ENCODE measurements around the gene PCYT2. TPM values are rescaled to one million over a fixed set of nuclear protein-coding genes. Genes with fewer than 3 reads are reported as not detected.
"Not testable (repeated sequence)": the region's sequence is repeated elsewhere in the genome, so short reads cannot be mapped to it uniquely, and the experiment has no call there.

The PCYT2 gene
- total RNA-seq, 2 donors from 2014 or later = 21.6 to 26.0 TPM

DNA sequence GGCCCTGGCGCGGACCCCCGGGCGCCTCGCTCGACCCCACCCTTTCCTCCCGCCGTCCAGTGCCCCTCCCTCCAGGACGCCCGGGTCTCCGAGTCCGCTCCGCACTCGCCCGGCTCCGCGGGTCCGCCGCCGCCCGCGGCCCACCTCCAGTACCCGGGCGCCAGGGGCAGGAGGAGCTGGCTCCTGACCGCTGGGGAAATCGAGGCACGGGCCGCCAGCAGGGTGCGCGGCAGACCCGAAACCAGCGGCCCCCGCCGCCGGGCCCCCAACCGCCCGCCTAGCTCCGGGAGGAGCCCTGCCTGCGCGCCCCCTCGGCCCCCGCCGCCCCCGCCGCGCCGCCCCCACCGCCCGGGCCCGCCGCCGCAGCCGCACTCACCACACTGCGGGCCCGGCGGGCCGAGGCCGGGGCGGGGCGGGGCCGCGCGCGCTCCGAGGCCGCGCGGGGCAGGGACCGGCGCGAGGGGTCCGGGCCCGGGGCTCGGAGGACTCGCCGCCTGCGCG lies 16.0 kb upstream of the PCYT2 start:
- Mint-ChIP-seq H3K36me3 (ENCODE audit: low read depth) (no peaks in the 10 kb centered on the region), H3K27ac (no peak overlapping the region)

DNA sequence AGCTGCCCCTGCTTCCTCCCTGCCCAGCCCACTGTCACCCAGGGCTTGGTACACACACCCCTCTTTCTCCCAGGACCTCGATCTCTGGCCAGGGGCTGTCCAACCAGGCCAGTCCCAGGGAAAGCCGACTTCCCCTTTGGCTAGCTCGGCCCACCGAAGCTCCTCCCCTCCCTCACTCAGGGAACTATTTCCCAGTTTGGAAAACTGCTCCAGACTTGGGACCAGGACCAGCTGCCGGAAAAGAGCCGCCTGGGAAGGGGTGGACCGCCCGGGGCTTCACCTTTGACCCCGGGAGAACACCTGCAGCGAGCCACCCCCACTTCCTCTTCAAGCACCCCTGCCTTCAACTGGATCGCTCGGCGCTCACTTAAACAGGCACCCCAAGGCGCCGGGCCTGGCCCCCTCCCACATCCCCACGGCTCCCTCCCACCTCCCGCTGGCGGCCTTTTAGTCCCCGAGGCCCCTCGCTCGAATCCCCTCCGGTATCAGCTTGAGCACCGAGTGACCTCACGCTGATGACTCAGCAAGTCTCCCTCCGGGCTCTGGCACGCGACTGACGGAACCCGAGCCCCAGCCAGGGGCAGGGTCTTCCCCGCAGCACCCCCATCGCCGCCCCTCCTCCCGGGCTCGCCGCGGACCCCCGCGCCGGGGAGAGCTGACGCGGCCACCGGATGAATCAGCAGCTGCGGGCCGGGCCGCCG lies 15.4 kb upstream of the PCYT2 start:
- ATAC-seq (peak; percentile 43), DNase-seq (peak; percentile 29 to 50 (median 35))
- Mint-ChIP-seq H3K4me3 (peak overlapping the region; percentile 88), H3K27ac (peak overlapping the region; percentile 93), H3K4me1 (peaks cover 20% of the 10 kb centered on the region), H3K36me3 (ENCODE audit: low read depth) (no peaks in the 10 kb centered on the region), H3K27me3 (peaks cover 9% of the 10 kb centered on the region)
- no peaks in the 10 kb centered on the region for H3K9me3 ChIP-seq (ENCODE audit: control insufficient read depth, low read length, poor library complexity, severe bottlenecking)

More for the DNA sequence above, 16.0 kb upstream of the PCYT2 start:
- H3K4me1 Mint-ChIP-seq = peaks cover 20% of the 10 kb centered on the region
- peak overlapping the region; percentile 83 for H3K4me3 Mint-ChIP-seq
- peaks cover 15% of the 10 kb centered on the region for H3K27me3 Mint-ChIP-seq
- ATAC-seq = peak; percentile 45
- no peaks in the 10 kb centered on the region for H3K9me3 ChIP-seq (ENCODE audit: control insufficient read depth, low read length, poor library complexity, severe bottlenecking)
- DNase-seq = no peak

DNA sequence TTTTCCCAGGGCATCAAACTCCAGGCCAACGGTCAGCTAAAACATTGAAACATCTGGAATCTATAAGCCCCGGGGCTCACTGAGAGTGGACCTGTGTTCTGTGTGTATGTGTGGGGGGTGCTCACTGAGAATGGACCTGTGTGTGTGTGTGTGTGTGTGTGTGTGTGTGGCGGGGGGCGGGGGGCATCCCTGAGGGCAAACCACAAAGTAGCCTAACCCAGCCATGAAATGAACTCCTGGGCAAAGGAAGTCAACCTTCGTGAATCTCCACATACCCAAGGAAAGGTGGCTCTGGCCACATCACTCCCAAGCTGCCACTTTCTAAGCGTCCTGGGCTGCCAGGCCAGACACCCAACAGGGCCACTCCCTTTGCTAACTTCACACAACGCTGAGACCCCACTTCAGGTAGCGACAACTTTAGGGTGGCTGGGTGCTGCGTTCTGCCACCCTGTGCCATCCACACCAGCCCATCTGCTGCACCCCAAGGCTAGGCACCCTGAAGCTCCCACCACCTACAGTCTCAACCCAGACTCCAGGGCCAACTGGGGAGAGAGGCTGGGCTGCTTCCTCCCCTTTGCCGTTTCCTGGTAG lies 14.8 kb upstream of the PCYT2 start:
- Mint-ChIP-seq H3K27ac (peak overlapping the region; percentile 93), H3K4me1 (peaks cover 23% of the 10 kb centered on the region), H3K4me3 (peak overlapping the region; percentile 88), H3K27me3 (peaks cover 4% of the 10 kb centered on the region), H3K36me3 (ENCODE audit: low read depth) (no peaks in the 10 kb centered on the region)
- H3K9me3 ChIP-seq (ENCODE audit: control insufficient read depth, low read length, poor library complexity, severe bottlenecking) = no peaks in the 10 kb centered on the region
- ATAC-seq = no peak
- DNase-seq = no peak

DNA sequence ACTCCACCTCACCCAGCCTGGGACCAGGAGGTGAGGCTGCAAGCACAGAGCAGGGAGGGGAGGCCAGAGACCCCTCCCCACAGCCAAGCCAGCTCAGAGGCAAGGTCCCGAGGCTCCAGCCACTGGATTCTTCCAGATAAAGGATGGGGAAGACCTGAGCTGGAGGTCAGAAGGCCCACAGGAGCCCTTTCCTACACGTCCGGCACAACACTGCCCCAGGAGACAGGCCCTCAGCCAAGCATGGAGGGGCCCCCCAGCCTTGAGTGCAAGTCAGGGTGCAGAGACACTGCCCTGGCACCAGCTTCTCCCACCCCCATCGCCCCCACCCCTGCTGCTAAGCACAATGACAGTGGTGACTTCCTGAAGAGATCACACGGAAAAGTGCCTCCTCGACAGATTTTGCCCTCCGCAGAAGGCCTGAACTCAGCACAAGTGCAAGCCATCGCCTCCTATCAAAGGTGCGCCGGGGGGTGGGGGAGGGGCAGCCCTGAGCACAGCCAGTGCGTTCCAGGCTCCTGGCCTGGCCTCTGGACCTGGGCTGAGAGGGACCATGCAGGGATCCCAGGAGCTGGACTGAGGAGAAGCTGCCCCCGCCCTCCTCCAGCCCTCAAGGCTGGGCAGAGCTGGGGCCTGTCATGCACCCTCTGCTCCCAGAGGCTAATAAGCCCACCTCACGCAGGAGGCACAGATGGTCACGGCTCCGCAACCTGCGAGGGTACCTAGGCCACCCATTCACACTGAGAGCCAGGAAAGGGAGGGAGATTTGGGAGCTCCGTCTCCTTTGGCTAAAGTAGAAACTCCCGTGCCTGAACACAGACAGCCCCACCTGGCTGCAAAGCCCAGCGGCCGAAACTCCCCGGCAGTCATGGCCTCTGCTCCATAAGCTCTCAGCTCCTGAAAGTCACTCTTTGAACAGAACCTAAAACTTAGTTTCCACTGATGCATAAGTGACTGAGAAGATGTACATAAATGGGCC lies 13.6 kb upstream of the PCYT2 start:
- no peak for DNase-seq
- Mint-ChIP-seq H3K36me3 (ENCODE audit: low read depth) (no peaks in the 10 kb centered on the region), H3K27ac (no peak overlapping the region), H3K4me3 (peak overlapping the region; percentile 88), H3K27me3 (no peaks in the 10 kb centered on the region), H3K4me1 (peaks cover 22% of the 10 kb centered on the region)
- H3K9me3 ChIP-seq (ENCODE audit: control insufficient read depth, low read length, poor library complexity, severe bottlenecking) = no peaks in the 10 kb centered on the region
- ATAC-seq = peak; percentile 19

DNA sequence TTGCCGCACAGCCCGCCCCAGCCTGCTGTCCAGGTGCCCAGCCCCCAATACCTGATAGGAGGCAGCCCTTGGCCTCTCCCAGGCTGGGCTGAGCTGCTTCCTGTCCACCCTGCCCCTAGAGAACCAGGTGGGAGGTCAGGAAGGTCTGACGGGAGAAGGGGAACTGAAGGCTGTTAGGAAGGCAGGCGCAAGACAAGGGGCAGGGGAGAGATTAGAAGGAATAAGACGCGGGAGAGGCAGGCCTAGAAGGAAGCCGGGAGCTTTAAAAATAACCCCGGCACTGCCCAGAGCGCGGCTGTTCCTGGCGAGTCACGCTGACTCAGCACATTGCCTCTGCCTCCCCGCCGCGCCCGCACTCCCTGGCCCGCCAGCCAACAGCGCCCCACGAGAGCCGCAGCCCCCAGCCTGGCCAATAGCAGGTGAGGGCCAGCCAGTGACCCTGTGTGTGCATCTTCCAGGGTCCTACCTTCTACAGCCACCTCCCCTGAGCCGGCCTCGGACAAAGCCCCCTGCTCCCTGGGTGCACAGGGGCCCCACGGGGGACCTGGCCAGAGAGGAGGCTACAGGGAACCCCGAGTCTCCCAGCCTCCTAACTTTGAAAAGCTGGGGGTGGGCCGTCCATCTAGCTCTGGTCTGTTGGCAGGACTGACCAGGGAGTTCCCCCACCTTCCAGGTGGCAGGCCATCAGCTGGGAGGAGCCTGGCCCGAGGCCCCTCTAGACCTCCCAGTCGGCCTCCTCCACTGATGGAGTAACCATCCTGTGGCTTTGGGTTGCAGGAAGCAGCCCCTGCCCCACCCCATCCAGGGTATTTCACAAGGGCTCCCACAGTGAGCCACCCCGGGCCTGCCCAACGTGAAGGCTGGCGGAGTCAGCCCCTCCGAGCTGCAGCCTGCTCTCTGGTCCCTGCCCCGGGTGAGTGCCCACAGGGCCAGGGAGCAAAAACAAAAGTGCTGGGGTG lies 12.4 kb upstream of the PCYT2 start:
- no peaks in the 10 kb centered on the region for H3K27me3 Mint-ChIP-seq
- peak overlapping the region; percentile 29 for H3K27ac Mint-ChIP-seq

DNA sequence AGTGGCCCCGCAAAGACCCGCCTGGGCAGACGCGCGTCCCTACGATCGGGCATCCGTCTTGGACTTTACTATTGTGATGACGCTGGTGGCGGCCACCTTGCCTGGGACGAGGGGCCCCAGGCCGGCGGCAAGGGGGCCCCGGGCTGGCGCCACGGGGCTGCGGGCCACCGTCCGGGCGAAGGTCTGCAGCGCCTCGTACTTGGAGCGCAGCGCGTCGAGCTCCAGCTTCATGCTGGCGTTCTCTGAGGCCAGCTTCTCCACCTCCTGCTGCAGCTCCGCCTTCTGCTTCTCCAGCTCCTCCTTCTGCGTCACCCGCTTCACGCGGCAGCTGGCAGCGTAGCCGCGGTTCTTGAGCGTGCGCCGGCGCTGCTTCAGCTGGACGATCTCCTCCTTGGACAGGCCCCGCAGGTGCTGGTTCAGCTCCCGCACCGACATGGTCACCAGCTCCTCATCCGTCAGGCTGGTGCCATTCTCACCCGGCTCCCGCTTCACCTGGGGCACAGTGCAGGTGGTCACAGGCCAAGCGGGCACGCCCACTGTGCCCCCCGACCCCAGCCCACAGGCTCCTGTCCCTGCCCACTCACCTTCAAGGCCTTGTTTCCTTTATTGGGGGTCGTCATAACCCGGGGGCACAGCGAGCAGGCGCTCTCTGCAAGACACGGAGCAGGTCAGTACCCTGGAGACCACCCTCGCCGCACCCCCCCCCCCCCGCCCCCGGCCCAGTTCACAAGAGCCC lies 11.5 kb upstream of the PCYT2 start:
- peaks cover 29% of the 10 kb centered on the region for H3K4me1 Mint-ChIP-seq
- H3K36me3 Mint-ChIP-seq (ENCODE audit: low read depth) = peaks cover 2% of the 10 kb centered on the region
- no peak overlapping the region for H3K27ac Mint-ChIP-seq
- no peak overlapping the region for H3K4me3 Mint-ChIP-seq
- H3K9me3 ChIP-seq (ENCODE audit: control insufficient read depth, low read length, poor library complexity, severe bottlenecking) = no peaks in the 10 kb centered on the region
- no peak for DNase-seq
- no peak for ATAC-seq
- no peaks in the 10 kb centered on the region for H3K27me3 Mint-ChIP-seq

More for the DNA sequence above, 12.4 kb upstream of the PCYT2 start:
- Mint-ChIP-seq H3K36me3 (ENCODE audit: low read depth) (no peaks in the 10 kb centered on the region), H3K4me3 (peak overlapping the region; percentile 69), H3K4me1 (peaks cover 22% of the 10 kb centered on the region)
- DNase-seq = no peak
- no peaks in the 10 kb centered on the region for H3K9me3 ChIP-seq (ENCODE audit: control insufficient read depth, low read length, poor library complexity, severe bottlenecking)
- no peak for ATAC-seq

DNA sequence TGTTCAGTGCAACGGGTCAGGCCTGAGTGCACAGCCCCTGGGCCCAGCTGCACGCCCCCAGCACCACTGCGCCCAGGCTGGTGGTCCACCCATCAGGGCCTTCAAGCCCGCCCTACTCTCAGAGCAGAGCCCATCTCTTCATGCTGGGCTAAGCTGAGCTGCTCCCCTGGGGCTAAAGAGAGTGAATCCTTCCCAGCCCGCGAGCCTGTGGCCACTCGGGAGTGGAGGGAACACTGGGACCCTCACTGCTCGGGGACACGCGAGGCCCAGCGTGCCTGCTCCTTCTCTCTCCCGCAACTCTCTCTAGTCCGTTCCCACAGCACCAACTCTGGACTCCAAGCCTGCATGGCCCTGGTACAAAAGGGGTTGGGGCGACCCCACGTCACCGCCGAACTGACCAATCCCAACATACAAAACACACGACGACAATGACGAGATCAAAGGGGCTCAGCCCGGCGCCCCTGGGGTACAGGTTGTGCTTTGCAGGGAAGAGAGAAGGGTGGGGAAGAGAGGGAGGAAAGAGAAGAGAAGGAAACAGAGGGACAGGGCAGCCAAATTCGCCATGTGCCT lies 10.9 kb upstream of the PCYT2 start:
- ATAC-seq (no peak), DNase-seq (no peak)
- Mint-ChIP-seq H3K27ac (no peak overlapping the region), H3K4me1 (peaks cover 32% of the 10 kb centered on the region), H3K27me3 (no peaks in the 10 kb centered on the region), H3K36me3 (ENCODE audit: low read depth) (peaks cover 2% of the 10 kb centered on the region), H3K4me3 (no peak overlapping the region)
- H3K9me3 ChIP-seq (ENCODE audit: control insufficient read depth, low read length, poor library complexity, severe bottlenecking) = no peaks in the 10 kb centered on the region

DNA sequence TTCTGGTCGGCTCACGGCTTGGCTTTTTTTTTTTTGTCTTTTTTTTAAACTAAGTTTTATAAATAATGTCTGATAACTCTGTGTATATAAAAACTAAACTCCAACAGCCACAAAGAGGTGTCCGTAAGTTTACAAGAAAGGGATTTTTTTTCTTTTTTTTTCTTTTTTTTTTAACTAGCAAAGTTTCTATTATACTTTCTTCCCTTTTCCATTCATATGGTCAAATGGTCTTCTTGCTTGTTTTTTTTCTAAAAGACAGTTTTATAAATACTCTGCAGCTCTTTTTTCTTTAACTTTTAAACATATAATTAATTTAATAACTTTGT lies 10.3 kb upstream of the PCYT2 start:
- Mint-ChIP-seq H3K36me3 (ENCODE audit: low read depth) (peaks cover 2% of the 10 kb centered on the region), H3K4me1 (peaks cover 36% of the 10 kb centered on the region), H3K27me3 (no peaks in the 10 kb centered on the region), H3K27ac (no peak overlapping the region), H3K4me3 (no peak overlapping the region)
- DNase-seq (no peak), ATAC-seq (no peak)
- H3K9me3 ChIP-seq (ENCODE audit: control insufficient read depth, low read length, poor library complexity, severe bottlenecking) = no peaks in the 10 kb centered on the region

DNA sequence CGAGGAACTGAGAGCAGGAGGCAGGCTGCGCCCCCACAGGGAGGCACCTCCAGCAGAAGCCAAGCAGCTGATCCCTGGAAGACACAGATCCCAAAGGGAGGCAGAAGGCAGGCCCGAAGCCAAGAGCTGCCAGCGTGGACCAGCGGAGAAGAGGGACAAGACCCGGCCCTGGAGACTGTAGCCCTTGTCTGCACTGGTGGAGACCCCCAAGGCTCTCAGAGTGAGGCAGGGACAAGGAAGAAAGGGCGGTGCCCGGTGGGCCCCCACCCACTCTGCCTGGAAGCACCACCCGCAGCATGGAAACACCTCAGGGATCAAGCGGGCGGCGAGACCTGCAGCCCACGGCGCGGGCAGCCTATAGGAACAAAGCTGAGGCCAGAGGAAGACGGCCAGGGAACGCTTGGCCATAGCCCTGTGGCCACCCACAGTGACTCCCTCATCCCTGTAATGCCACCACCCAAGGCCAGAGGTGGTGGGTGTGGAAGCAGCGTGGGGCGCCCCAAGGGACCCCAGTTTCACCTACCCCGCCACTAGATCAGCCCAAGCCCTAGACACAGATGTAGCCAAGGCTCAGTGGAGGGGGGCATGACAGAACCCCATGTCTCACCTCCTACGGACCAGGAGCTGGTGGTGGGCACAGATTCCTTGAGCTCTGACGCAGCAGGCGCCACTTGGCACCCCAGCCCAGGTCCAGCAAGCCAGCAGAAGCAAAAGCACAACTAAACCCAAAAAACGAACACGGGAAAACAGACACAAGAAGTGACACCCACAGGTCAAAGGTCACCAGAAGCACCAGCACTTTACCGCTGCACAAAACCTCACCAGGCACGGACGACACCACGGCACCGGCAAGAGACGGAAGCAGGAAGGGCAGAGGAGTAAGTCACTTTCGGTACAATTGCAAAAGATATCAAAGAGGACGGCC lies 9.7 kb upstream of the PCYT2 start:
- Mint-ChIP-seq H3K4me1 (peaks cover 33% of the 10 kb centered on the region), H3K27ac (no peak overlapping the region), H3K4me3 (no peak overlapping the region), H3K36me3 (ENCODE audit: low read depth) (peaks cover 2% of the 10 kb centered on the region), H3K27me3 (no peaks in the 10 kb centered on the region)
- ATAC-seq (no peak), DNase-seq (no peak)
- H3K9me3 ChIP-seq (ENCODE audit: control insufficient read depth, low read length, poor library complexity, severe bottlenecking) = no peaks in the 10 kb centered on the region

DNA sequence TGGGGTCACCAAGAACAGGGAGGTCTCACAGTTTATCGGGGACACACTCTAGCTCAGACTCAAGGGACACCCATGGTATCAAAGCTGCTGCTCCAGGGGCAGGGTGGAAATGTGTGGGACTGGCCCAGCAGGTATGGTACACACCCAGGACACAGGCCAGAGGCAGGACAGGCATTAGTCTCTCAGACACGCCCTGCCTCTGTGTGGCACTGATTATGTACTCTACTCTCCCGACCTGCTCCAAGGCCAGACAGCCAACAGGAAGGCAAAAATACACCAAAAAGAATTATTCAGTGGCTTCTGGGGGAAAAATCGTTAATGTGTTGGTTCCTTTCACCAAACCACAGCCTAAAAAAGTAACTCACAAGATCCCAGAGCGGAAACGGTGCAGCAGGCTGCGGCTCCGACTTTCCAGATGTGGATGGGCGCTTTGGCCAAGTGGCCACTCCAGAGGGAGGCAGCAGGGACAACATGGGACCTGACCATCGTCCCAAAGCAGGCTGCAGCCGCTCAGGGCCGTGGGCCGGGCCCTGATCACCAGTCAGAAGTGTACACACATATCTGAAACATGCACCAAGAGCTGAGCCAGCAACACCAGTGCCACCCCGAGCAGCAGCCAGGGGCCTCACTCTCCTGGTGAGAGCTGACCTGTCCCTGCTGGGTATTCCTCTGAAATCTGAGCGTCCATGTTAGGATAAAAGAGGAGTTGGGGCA lies 7.8 kb upstream of the PCYT2 start:
- peaks cover 31% of the 10 kb centered on the region for H3K4me1 Mint-ChIP-seq
- peaks cover 2% of the 10 kb centered on the region for H3K36me3 Mint-ChIP-seq (ENCODE audit: low read depth)
- no peak for ATAC-seq
- H3K4me3 Mint-ChIP-seq = no peak overlapping the region
- no peak for DNase-seq
- no peak overlapping the region for H3K27ac Mint-ChIP-seq
- H3K9me3 ChIP-seq (ENCODE audit: control insufficient read depth, low read length, poor library complexity, severe bottlenecking) = no peaks in the 10 kb centered on the region
- no peaks in the 10 kb centered on the region for H3K27me3 Mint-ChIP-seq

DNA sequence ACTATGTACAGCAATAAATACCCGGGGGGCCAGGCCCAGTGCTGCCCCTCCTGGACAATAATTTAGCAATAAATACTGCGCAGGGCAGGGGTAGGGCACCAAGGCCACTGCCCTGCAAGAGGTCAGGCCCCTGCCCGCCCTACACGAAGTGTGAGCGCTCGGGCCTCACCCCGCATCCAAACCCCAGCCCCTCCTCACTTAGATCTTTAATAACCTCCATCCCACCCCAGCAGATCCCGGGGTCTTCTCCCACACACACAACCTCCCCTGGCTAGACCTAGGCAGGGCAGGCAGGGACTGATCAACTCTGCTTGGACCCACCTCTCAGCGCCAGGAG lies 7.1 kb upstream of the PCYT2 start:
- Mint-ChIP-seq H3K27ac (peak overlapping the region; percentile 86), H3K4me3 (peak overlapping the region; percentile 92), H3K4me1 (peaks cover 29% of the 10 kb centered on the region)
- not testable (repeated sequence) for H3K27me3 Mint-ChIP-seq; DNase-seq; H3K36me3 Mint-ChIP-seq (ENCODE audit: low read depth); H3K9me3 ChIP-seq (ENCODE audit: control insufficient read depth, low read length, poor library complexity, severe bottlenecking)
- peak; percentile 30 for ATAC-seq
